Smooth muscle cell (in vitro differentiated cells): ENCODE results near the gene PCDH15. TPM values are rescaled to one million over a fixed set of nuclear protein-coding genes. Genes with fewer than 3 reads are reported as not detected.

ENCODE experiments used
- DNase-seq: peaks from one replicate; lab custom pipeline; 2025; ENCODE audit not compliant: unreplicated experiment; lab: John Stamatoyannopoulos, UW
- H2AFZ ChIP-seq: fragments of 200-600 bp; sonication (generic); 2 replicates; pipeline ENCODE4 v1.6.0; 2016; ENCODE audit warnings: antibody characterized with exemption, low read depth, mild to moderate bottlenecking
- H3F3A ChIP-seq: fragments of 200-600 bp; sonication (generic); 2 replicates; pipeline ENCODE4 v1.6.0; 2017; ENCODE audit warnings: antibody characterized with exemption, low read depth
- H3K27ac ChIP-seq: fragments of 200-600 bp; sonication (generic); 2 replicates; pipeline ENCODE4 v1.5.1; 2016; ENCODE audit warnings: low read depth, mild to moderate bottlenecking
- H3K27me3 ChIP-seq: fragments of 200-600 bp; sonication (generic); 2 replicates; pipeline ENCODE4 v1.6.1; 2016; ENCODE audit warnings: low read depth, mild to moderate bottlenecking
- H3K36me3 ChIP-seq: fragments of 200-600 bp; sonication (generic); 2 replicates; pipeline ENCODE4 v1.5.1; 2016; ENCODE audit warnings: low read depth
- H3K4me1 ChIP-seq: fragments of 200-600 bp; sonication (generic); 2 replicates; pipeline ENCODE4 v1.5.1; 2016; ENCODE audit warnings: low read depth
- H3K4me2 ChIP-seq: fragments of 200-600 bp; sonication (generic); 2 replicates; pipeline ENCODE4 v1.6.0; 2016; ENCODE audit warnings: mild to moderate bottlenecking
- H3K4me3 ChIP-seq: fragments of 200-600 bp; sonication (generic); 2 replicates; pipeline ENCODE4 v1.5.1; 2016; ENCODE audit warnings: mild to moderate bottlenecking
- H3K79me2 ChIP-seq: fragments of 200-600 bp; sonication (generic); 2 replicates; pipeline ENCODE4 v1.6.0; 2016; ENCODE audit warnings: low read depth, mild to moderate bottlenecking
- H3K9ac ChIP-seq: fragments of 200-600 bp; sonication (generic); 2 replicates; pipeline ENCODE4 v1.6.0; 2016; ENCODE audit warnings: low read depth
- H3K9me3 ChIP-seq: fragments of 200-600 bp; sonication (generic); replicated peaks from 2 replicates; pipeline ENCODE4 v1.5.1; 2016; ENCODE audit warnings: low read depth
- H4K20me1 ChIP-seq: fragments of 200-600 bp; sonication (generic); 2 replicates; pipeline ENCODE4 v1.6.0; 2016; ENCODE audit warnings: low read depth
- WGBS: methylation state at CpG from one replicate; pipeline ENCODE4 v1.1.7; 2016; ENCODE audit warnings: low lambda C conversion rate; 5-methylcytosine and 5-hydroxymethylcytosine counted together
- polyA plus RNA-seq: library from polyadenylated mRNA; unstranded; fragments of >200 nt; fragmentation: Nextera tagmentation; extraction: Ambion mirVana; gene quantifications from 2 replicates; pipeline ENCODE4 v1.2.1, GENCODE V29; 2016
- total RNA-seq: library from RNA; depleted of rRNA; stranded (reverse); fragments of >200 nt; gene quantifications from 2 replicates; pipeline ENCODE4 v1.2.3, GENCODE V29; 2014
- TF ChIP-seq, protein P1 (sequence below): fragments of 200-600 bp; sonication (generic); IDR thresholded peaks from 2 replicates; pipeline ENCODE4 v1.5.1; 2017; ENCODE audit warnings: borderline replicate concordance, mild to moderate bottlenecking, antibody characterized with exemption; ENCODE audit not compliant: insufficient read depth, poor library complexity, severe bottlenecking

Gene PCDH15
- total and polyA plus RNA-seq, 2 experiments from 2014 or later = not detected

DNA sequence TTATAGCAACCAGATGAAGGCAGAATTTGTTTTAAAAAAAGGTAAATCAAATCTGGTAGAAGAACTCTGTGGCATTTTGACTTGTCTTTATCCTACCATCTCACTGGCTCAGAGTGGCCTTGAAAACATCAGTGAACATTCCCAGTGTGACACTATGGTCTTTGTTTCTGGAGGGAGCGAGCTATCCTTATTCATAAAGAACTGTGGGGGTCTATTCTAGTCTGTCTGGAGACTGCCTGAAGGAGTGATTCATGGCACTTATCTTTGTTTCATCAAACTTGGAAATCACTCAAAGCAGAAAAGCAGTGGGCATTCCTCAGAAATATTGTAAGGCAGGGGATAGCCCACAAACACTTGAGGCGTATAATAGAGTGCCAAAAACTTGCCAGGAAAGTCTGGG, 719.1 kb downstream of the PCDH15 start:
- 72% methylated on average over 2 of the region's 2 CpGs for WGBS
- no peaks in the 10 kb centered on the region for H3F3A ChIP-seq
- TF ChIP-seq, protein P1, sequence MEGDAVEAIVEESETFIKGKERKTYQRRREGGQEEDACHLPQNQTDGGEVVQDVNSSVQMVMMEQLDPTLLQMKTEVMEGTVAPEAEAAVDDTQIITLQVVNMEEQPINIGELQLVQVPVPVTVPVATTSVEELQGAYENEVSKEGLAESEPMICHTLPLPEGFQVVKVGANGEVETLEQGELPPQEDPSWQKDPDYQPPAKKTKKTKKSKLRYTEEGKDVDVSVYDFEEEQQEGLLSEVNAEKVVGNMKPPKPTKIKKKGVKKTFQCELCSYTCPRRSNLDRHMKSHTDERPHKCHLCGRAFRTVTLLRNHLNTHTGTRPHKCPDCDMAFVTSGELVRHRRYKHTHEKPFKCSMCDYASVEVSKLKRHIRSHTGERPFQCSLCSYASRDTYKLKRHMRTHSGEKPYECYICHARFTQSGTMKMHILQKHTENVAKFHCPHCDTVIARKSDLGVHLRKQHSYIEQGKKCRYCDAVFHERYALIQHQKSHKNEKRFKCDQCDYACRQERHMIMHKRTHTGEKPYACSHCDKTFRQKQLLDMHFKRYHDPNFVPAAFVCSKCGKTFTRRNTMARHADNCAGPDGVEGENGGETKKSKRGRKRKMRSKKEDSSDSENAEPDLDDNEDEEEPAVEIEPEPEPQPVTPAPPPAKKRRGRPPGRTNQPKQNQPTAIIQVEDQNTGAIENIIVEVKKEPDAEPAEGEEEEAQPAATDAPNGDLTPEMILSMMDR = no peak

DNA sequence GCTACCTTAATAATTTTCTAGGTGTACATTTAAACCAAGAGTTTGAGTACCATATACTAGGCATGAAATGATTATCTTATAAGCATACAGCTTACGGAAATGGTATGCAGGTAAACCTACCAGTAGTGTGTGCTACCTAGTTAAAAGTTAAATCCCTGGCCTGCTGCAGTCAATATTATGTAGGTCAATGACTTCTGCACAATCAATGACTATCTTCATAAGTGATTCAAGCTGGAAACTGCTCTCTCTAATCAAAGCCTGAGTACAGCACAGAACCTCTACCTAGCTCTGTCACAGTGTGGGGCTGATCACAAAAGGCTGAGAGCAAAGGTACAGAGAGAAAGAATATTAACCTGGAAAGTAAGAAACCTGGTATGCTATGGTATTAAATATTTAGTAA, 733.7 kb downstream of the PCDH15 start:
- WGBS = 91% methylated on average over 1 of the region's 1 CpG
- no peaks in the 10 kb centered on the region for H3K4me1 ChIP-seq
- no peak for DNase-seq
- H2AFZ ChIP-seq = no peak overlapping the region
- TF ChIP-seq, protein P1 = no peak
- no peak overlapping the region for H3K4me2 ChIP-seq
- H3K79me2 ChIP-seq = no peaks in the 10 kb centered on the region
- H3F3A ChIP-seq = no peaks in the 10 kb centered on the region
- H3K4me3 ChIP-seq = no peak overlapping the region
- H3K27ac ChIP-seq = no peak overlapping the region
- no peaks in the 10 kb centered on the region for H3K9me3 ChIP-seq
- H3K9ac ChIP-seq = no peak overlapping the region
- no peaks in the 10 kb centered on the region for H3K36me3 ChIP-seq
- H4K20me1 ChIP-seq = no peaks in the 10 kb centered on the region
- H3K27me3 ChIP-seq = no peaks in the 10 kb centered on the region

More for the DNA sequence above, 719.1 kb downstream of the PCDH15 start:
- no peaks in the 10 kb centered on the region for H3K27me3 ChIP-seq
- H3K4me3 ChIP-seq = no peak overlapping the region
- no peaks in the 10 kb centered on the region for H3K9me3 ChIP-seq
- H3K4me2 ChIP-seq = no peak overlapping the region
- H3K9ac ChIP-seq = no peak overlapping the region
- no peaks in the 10 kb centered on the region for H4K20me1 ChIP-seq
- H3K36me3 ChIP-seq = no peaks in the 10 kb centered on the region
- no peaks in the 10 kb centered on the region for H3K4me1 ChIP-seq
- no peak for DNase-seq
- no peak overlapping the region for H2AFZ ChIP-seq
- H3K79me2 ChIP-seq = no peaks in the 10 kb centered on the region
- no peak overlapping the region for H3K27ac ChIP-seq

DNA sequence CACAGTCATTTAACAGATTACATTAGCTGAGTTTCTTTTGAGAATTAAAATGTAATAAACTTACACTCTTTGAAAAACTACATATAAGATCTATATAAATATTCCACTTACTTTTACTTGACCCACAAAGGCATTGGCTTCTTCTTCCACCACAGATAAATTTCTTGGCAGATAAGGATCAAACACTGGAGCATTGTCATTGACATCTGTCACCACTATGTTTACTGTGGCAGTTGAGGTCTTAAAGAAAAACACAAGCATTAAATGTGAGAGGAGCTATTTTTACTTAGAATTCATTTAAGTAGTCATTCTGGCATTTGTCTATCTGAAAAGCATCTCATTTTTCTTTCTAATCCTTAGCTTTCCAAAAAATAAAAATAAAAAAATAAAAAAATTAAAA, 734.4 kb downstream of the PCDH15 start:
- no peak overlapping the region for H3K9ac ChIP-seq
- H4K20me1 ChIP-seq = no peaks in the 10 kb centered on the region
- H3K9me3 ChIP-seq = no peaks in the 10 kb centered on the region
- H3K4me3 ChIP-seq = no peak overlapping the region
- no peak overlapping the region for H3K4me2 ChIP-seq
- H3K79me2 ChIP-seq = no peaks in the 10 kb centered on the region
- no peak overlapping the region for H2AFZ ChIP-seq
- TF ChIP-seq, protein P1 = no peak
- no peaks in the 10 kb centered on the region for H3F3A ChIP-seq
- no peak for DNase-seq
- no peaks in the 10 kb centered on the region for H3K27me3 ChIP-seq
- no peak overlapping the region for H3K27ac ChIP-seq
- H3K4me1 ChIP-seq = no peaks in the 10 kb centered on the region
- H3K36me3 ChIP-seq = no peaks in the 10 kb centered on the region

DNA sequence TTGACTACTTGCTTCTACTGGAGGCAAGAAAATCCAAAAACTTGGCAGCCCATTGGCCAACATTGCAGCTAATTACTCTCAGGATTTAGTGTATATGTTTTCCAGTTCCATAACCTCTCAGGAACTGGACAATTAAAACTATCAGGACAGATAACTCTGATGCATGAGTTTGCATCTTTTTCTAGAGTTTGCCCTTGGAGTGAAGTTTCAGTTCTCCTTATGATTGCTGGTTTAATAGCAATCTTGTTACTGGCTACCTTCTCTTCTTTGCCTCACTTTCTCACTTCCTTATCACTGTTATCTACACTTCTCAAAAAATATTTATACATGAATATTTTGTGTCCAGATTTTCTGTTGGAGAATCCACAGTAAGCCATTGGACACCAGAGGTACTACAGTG, 735.9 kb downstream of the PCDH15 start:
- TF ChIP-seq, protein P1 = no peak
- no peak for DNase-seq

More for the DNA sequence above, 735.9 kb downstream of the PCDH15 start:
- H3K79me2 ChIP-seq = no peaks in the 10 kb centered on the region
- no peak overlapping the region for H3K27ac ChIP-seq
- no peaks in the 10 kb centered on the region for H3K4me1 ChIP-seq
- no peaks in the 10 kb centered on the region for H3F3A ChIP-seq
- no peaks in the 10 kb centered on the region for H3K36me3 ChIP-seq
- H3K27me3 ChIP-seq = no peaks in the 10 kb centered on the region
- no peaks in the 10 kb centered on the region for H4K20me1 ChIP-seq
- H2AFZ ChIP-seq = no peak overlapping the region
- H3K4me3 ChIP-seq = no peak overlapping the region
- H3K4me2 ChIP-seq = no peak overlapping the region
- H3K9me3 ChIP-seq = no peaks in the 10 kb centered on the region
- no peak overlapping the region for H3K9ac ChIP-seq
